Islet precursor cell (in vitro differentiated cells): ENCODE results near the gene POLR3E.
"Not testable (repeated sequence)": the region's sequence is repeated elsewhere in the genome, so short reads cannot be mapped to it uniquely, and the experiment has no call there.

Source experiments
- DNase-seq: peaks from one replicate; pipeline ENCODE4 v3.0.0-alpha.2; 2018

POLR3E gene

DNA sequence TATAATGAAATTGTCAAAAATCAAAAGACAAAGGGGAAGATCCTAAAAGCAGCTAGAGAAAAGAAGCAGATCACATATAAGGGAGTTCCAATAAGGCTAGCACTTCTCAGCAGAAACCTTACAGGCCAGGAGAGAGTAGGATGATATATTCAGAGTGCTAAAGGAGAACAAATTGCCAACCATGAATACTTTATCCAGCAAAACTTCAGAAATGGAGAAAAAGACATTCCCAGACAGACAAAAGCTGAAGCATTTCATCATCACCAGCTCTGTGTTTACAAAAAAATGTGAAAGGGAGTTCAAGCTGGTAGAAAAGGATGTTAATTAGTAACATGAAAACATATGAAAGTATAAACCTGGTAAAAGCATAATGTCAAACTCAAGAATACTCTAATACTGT is 39.8 kb downstream of the POLR3E start:
- no peak for DNase-seq

DNA sequence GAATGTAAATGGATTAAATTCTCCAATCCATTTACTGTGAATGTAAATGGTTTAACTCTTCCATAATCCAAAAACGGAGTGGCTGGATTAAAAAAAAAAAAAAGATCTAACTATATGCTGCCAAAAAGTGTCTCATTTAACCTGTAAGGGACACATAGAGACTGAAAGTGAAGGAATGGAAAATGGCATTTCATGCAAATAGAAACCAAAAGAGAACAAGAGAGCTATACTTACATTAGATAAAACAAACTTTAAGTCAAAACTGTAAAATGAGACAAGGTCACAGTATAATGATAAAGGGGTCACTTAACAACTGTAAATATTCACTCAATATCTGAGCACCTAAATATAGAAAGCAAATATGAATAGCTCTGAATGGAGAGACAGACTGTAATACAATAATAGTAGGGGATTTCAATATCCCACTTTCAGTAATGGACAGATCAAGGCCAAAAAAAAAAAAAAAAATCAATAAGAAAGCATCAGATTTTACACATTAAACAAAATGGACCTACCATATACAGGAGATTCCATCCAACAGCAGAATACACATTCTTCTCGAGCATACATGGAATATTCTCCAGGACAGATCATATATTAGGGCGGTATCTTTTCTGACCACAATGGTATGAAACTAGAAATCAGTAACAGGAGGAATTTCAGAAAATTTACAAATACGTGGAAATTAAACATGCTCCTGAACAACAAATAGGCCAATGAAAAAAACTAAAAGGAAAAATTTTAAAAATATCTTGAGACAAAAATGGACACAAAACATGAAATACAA is 40.8 kb downstream of the POLR3E start:
- DNase-seq, result no peak

DNA sequence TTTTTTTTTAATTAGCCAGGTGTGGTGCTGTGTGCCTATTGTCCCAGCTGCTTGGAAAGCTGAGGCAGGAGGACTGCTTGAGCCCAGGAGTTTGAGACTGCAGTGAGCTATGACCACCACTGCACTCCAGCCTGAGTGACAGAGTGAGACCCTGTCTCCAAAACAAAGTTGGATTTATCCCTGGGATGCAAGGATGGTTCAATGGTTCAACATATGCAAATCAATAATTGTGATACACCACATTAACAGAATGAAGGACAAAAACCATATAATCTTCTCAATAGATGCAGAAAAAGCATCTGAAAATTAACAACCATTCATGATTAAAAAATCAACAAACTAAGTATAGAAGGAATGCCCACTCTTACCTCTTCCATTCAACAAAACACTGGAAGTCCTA is 43.7 kb downstream of the POLR3E start:
- DNase-seq, result no peak

DNA sequence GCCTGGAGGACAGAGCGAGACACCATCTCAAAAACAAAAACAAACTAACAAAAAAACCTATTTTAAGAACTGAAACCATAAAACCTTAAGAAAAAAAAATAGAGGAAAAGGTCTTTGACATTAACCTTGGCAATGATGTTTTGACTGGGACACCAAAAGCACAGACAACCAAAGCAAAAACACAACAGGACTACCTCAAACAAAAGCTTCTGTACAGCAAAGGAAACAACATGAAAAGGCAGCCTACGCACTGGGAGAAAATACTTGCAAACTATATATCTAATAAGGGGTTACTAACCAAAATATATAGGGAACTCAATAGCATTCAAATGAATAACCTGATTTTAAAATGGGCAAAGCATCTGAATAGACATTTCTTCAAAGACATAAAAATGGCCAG is 44.9 kb downstream of the POLR3E start:
- no peak for DNase-seq

DNA sequence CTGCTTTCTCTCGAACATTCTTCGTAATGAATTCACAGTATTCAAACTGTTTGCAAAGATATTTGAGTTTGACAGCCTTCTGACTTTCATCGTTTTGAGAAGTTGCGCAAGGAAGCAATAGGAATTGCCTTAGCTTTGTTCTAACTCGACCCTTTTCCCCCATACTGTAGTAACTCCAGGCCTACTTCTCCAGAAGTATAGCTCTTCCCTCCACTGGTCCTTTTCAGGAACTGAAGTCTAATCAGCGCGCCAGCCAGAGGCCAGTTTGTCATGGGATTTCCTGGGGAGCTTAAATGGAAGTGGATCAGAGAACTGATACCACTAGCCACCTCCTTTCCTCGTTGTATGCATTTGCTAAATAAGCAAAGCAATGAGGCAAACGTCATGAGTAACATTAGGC is 49.3 kb downstream of the POLR3E start:
- DNase-seq, result no peak

DNA sequence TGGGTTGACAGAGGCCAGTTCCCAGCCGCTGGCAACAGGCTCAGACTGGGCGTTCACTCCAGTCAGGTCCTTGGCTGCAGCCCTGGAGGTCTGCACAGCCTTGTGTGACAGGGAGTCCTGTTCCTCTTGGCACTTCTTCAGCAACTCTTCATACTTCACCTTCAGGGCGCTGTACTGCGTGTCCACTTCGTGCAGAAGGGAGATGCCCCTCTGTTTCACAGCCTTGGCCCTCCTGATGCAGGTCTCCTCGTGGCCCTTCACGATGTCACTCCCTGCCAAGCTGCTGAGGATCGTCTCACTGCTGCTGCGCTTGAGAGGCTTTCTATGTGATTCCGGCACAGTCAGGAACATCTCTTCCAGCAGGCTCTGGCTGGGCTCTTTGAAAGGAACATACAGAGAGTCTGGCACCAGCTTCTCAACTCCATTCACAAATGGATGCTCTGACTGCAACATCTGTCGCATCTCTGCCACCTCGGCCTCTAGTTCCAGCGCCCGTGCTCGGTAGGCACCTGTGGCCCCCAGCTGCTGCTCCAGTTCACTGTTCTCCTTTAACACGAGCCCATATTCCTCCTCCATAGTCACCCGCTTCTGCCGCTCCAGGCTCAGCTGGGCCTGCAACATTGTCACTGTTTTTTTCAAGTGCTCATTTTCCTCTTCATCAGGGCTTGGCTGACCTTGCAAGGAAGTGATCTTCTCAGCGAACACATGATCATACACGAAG is 50.1 kb downstream of the POLR3E start:
- no peak for DNase-seq

DNA sequence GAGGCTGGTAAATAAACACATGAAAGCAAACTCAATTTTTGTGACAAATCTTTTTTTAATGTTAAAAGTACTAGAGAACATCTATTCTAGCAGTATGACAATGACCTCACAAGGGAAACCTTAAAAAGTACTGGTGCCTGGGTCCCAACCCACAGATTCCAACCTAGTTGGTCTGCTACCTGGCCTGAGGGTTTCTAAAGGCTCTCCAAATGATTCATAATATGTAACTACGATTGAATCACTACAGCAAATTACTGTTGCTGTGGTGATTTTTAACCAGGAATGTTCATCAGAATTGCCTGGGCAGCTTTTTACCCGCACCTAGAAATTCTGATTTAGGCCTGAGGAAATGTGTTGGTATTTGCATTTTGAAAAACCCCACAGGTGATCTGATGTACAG is 51.1 kb downstream of the POLR3E start:
- DNase-seq, result no peak

DNA sequence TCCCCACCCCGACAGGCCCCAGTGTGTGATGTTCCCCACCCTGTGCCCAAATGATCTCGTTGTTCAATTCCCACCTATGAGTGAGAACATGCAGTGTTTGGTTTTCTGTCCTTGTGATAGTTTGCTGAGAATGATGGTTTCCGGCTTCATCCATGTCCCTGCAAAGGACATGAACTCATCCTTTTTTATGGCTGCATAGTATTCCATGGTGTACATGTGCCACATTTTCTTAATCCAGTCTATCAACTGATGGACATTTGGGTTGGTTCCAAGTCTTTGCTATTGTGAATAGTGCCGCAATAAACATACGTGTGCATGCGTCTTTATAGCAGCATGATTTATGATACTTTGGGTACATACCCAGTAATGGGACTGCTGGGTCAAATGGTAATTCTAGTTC is 53.8 kb downstream of the POLR3E start:
- not testable (repeated sequence) for DNase-seq

DNA sequence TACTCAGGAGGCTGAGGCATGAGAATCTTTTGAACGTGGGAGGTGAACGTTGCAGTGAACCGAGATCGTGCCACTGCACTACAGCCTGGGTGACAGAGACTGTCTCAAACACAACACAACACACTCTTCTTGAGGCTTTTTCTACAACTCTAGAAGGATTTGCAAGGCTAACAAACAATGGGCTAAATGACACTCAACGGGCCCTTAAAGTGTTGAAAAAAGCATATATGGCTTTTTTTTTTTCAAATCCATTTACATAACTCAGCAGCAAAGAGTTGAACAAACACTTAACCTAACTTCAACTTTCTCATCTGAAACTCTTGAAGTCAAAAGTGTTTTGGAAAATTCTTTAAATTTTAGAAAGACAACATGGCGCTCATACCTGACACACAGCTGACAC is 54.9 kb downstream of the POLR3E start:
- DNase-seq, result no peak

DNA sequence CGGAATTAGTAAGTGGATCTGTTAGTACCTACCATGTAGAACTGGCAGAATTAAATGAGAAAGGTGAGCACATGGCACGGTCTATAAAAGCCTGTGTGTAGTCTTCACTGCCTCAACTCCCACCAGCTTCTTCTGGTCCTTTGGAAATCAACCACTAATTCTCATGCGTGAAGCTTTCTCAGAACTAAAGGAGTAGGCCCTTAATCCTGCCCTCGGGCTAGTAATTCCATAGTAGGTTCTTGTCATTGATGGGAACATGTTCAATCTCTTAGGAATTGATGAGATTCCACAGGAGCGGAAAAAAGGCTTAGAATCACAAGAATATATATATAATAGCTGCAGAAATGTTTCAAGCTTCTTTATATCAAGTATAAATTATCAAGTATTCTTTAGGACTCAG is 55.5 kb downstream of the POLR3E start:
- no peak for DNase-seq

DNA sequence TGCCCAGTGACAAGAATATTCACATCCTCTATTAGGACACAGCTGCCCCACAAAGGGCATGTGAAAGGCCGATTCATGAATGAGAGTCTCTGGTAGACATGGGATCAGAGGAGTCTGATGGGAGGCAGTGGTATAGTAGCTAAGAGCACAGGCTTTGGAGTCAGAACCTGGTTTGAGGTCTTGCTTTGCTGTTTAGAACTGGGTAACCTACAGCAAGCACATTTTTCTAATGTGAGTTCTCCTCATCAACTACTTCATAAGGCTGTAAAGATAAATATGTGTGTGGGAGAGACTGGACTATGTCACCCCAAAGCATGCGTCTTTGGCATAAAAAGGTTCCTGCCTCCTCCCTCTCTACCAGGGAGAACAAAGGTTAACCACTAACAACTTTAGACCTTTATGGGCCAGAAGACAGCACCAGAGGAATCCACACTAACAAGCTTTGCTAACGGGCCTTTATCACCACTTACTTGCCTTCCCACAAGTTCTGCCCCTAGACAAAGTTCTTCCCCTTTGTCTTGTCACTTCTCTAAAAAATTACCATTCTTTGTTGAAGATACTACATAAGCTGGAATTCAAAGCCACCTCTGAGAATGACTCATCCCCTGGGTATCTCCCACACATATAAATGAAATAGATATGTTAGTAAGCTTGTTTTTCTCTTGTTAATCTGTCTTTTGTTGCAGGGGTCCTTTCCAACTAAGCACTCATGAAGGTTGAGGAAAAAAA is 56.1 kb downstream of the POLR3E start:
- peak; percentile 75 for DNase-seq

DNA sequence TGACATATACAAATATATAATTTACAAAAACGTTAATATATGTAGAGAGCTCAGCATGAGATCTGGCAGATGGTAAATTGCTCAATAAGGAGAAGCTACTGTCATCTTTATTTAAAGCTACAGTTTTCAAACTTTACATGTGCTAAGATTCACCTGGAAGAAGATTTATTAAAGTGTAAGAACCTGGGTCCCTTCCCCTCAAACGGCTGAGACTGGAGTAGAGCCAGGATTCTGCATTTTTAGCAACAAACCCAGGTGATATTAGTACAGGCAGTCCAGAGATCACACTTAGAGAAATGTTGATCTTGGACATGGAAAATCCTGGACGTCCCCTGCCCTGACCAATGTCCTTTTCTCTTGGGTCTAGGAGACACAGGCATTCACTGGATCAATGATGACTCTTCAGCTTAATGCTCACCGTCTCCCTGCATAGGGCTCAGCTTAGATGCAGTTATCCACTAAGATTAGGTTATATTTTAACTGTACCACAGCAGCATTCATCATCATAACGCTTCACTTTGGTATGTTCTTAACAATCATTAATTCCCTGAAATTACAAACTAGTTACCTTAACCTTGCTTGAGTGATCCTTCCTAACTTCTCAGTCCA is 56.8 kb downstream of the POLR3E start:
- DNase-seq, result no peak

DNA sequence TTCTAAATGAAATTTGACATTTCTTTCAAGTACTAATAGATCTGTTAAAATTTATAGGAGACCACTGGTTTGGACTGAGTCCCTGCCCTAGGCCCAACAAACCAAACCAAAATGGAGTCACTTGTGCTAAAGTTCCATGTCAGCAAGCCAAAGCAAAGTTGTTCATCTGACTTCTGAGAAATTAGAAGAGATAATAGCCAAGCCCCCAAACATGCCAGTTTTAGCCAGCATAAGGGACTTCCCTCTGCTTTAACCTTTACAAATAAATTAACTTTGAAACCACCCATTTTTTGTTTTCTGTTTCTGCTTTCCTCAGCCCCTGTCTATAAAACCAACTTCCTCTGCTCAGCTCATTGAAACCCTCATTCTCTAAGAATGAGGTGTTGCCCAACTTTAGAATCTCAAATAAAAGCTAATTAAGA is 58.3 kb downstream of the POLR3E start:
- no peak for DNase-seq

DNA sequence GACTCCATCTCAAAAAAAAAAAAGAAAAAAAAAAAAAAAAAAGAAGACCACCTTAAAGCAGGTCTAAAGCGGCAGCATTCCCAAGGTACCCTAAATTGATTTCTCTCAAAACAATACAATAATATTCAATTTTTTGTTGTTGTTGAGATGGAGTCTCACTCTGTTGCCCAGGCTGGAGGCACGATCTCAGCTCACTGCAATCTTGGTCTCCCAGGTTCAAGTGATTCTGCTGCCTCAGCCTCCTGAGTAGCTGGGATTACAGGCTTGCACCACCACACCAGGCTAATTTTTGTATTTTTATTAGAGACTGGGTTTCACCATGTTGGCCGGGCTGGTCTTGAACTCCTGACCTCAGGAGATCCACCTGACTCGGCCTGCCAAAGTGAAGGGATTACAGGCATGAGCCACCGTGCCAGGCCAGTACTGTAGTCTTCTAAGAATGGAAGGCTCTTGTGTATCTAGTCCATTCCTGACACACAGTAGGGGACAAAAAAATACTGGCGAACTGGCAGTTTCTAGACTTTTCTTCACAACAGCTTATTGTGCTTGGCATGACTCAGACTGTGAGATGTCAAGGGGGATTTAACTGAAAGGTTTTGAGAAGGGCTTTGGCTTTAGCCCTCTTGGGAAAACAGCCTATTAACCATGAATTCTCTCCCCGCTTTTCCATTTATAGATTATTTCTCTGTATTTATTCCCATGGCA is 59.9 kb downstream of the POLR3E start:
- DNase-seq, result no peak

DNA sequence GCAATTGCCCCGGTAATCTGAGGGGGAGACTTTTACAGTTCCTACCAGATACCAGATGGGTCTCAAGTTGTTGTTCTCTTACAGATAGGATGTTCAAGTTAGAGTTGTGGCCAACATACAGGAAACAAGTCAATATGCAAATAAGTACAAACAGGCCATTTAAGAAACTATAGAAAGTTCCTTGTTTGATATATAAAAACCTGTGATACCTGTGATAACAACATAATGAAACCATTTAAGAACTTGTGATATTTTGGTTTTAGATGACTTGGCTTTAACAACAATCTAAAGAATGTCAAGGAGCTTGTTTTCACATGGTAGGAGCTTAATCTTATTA is 60.4 kb downstream of the POLR3E start:
- no peak for DNase-seq

DNA sequence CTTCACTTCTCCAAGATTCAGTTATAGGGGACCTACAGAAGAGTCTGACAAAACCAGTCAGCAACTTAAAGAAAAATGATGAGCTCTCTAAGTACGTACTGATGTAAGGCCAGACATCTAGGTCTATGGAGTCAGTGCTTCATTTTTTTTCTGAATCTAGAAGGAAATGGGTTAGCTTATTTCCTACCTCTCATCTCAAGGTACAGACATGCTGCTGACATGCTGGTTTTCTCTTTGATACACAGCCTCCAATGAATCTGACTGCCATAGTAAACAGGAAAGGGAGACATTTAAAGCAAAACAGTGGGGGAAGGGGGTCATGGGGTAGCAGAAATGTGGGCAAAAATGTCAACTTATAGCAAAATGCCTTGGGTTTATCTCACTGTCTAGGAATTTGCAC is 60.8 kb downstream of the POLR3E start:
- no peak for DNase-seq

DNA sequence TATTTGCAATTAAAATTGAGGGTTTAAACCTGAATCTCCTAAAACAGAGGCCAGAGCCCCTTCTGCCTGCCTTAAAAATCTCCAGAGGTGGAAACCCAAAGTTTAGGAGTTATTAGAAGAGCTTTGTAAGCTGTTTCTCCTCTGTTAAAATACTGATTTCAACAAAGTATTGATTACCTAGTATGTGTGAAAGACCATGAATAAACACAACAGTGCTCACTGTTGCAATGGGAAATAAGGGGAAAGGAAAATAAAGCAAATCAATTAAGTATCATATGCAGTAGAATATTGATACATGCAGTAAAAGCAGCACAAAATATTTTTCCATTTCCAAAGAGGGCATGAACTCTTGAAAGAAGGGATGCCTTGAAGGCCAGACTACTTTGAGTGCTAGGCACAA is 62.5 kb downstream of the POLR3E start:
- no peak for DNase-seq

DNA sequence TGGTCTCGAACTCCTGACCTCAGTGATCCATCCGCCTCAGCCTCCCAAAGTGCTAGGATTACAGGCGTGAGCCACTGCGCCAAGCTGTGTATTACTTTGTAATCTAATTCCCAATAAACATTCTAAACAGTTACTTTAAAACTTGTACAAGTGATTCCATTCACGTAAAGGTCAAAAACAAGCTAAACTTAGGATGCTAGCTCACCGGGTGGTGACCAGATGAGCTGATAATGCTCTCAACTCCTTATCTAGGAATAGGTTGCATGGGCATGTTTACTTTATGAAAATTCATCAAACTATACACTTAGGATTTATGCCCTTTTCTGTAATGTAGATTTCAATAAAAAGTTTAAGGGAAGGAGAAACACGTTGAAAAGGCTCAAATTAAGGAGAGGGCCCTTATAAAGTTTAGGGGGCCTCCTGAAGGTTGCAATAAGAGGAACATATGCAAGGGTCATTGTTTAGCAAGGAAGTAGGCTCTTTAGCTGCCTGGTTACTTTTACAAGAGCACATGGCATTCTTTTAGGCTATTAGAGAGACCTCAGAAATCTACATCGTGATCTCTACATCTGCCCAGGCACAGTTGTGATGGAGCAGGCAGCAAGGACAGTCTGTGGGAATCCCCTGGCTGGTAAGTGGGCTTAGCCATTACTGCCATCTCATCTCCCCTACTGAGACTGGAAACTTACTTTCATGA is 63.9 kb downstream of the POLR3E start:
- peak; percentile 82 for DNase-seq

DNA sequence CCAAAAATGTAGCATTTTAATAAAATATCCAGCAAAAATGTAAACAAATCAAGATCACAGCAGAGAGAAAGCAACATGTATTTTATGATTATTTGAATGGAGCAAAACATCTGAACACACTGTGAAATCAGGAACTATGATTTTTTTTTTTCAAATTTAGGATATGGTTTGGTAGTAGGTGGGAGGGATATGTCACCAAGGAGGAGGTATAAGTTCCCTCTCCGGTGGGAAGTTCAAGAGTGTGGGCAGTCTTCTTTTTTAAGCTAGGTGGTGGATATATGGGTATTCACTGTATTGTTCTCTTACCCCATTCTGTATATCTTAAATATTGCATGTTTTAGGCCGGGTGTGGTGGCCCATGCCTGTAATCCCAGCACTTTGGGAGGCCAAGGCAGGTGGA is 67.0 kb downstream of the POLR3E start:
- no peak for DNase-seq

DNA sequence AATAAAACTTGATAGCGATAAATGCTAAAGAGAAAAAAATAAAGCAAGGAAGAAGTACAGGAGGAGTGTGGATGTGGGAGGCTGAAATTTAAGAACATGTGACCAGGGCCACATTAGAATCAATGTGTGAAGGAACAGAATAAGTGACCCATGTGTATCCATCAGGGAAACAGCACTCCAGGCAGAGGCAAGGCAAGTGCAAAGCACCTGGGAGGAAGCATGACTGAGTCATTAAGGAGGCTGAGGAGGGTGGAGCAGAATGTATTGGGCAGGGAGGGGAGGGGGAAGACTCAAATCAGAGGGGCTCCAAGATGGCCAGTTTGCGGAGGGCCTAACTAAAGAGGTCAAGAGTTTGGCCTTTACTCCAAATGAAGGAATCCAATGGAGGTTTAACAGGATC is 69.2 kb downstream of the POLR3E start:
- DNase-seq, result no peak

DNA sequence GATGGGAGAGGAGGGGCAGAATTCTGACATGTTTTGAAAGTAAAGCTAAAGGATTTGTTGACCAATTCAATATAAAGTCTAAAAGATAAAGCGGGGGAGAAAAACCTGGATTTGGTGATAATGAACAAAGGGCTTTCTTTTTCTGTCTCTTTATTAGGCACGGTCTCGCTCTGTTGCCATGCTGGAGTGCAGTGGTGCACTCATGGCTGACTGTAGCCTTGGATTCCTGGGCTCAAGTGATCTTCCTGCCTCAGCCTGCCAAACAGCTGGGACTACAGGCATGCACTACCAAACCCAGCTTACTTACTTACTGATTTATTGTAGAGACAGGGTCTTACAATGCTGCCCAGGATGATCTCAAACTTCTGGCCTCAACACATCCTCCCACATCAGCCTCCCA is 69.7 kb downstream of the POLR3E start:
- no peak for DNase-seq

DNA sequence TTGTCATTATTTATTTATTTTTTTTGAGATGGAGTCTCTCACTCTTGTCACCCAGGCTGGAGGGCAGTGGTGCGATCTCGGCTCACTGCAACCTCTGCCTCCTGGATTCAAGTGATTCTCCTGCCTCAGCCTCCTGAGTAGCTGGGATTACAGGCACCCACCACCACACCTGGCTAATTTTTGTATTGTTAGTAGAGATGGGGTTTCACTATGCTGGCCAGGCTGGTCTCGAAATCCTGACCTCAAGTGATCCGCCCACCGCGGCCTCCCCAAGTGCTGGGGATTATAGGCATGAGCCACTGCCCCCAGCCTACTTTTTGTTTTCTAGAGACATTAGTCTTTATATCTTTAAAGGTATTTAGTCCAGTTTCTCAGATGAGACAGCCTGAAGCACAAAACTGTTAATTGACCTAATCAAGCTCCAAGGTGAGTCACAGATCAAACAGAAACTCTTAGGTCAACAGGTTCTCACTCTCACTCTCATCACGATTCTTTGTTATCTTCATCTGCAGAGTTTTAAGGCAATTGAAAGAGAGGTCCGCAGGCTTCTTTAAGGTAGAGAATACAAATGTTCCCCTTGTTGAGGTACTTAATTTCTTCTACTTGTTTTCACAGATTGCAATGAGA is 71.1 kb downstream of the POLR3E start:
- DNase-seq, result not testable (repeated sequence)
